ENCODE results near the gene SH3BP1. TPM values are rescaled to one million over a fixed set of nuclear protein-coding genes. Genes with fewer than 3 reads are reported as not detected.
A peak's percentile ranks its signal among the peaks of the same experiment; 100 is the strongest.

The SH3BP1 gene
- total and polyA plus RNA-seq, 2 of the 13 experiments (the other 11 are each of a cell fraction or from before 2014, with no cell fraction given), result 8.4 to 18.5 TPM

DNA sequence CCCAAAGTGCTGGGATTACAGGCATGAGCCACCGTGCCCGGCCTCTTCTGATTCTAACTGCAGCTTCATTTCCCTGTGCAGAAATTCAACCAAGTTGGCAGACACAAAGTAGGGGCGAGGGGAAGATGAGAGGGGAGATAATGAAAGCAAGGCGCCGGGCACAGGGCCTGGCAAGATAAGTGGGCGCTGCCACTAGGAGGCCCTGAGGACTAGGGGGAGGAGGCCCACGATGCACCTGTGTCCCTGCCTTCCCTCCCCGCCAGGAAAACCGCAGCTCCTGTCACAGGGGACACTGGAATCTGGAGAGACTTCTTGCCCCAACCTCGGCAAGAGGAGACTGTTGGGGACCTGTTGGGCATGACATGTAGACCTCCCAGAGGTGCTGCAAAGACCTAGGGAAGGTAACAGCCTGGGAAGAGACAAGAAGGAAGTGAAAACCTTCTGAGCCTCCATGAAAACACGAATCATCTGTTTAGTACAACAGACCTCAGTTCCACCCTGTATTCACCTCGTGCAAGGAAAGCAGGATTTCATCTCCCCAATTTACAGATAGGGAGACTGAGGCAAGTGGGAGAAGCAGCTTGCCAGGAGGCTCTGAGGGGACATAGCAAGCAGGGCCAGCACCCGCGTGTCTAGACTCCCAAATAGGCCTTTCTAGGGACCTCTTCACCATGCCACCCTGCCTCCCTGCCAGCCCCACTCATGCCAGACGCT lies 32.9 kb downstream of the SH3BP1 start:
- ChIA-PET CTCF (ENCODE audit: low intra/inter-chr PET ratio, low total read pairs) (no interaction called here), POLR2A (interaction anchor here (2.0 to 6.0 kb wide), 2 partner anchors 10 to 11 kb away, joined by 10 to 120 read pairs; partner anchors contain the start of gene PDXP)
- BruUV-seq (replicated peaks), result no TSS peak
- no peak overlapping the region for H3K4me2 ChIP-seq (ENCODE audit: low read depth, low read length)
- no peak for TF ChIP-seq ZNF30 (CRISPR knock-in tag; IDR thresholded peaks at IDR 0.05)
- no peak for TF ChIP-seq SATB2 (CRISPR knock-in tag; IDR thresholded peaks at IDR 0.05)
- TF ChIP-seq ZNF629 (CRISPR knock-in tag; conservative IDR thresholded peaks at IDR 0.05), result peak; percentile 73
- TF ChIP-seq ZNF484 (CRISPR knock-in tag; IDR thresholded peaks at IDR 0.05; ENCODE audit: borderline replicate concordance, low read depth), result no peak
- no peak for TF ChIP-seq ARID2 (CRISPR knock-in tag; IDR thresholded peaks at IDR 0.05; ENCODE audit: borderline replicate concordance)
- peak; percentile 99 for TF ChIP-seq ZBTB33 (CRISPR knock-in tag; IDR thresholded peaks at IDR 0.05)
- TF ChIP-seq HNRNPL (IDR thresholded peaks at IDR 0.05; ENCODE audit: low read depth, low read length), result 0 out of 2 replicates have a peak, but pooled peaks have one; percentile 43
- 84% methylated on average over 14 of the region's 15 CpGs for WGBS (ENCODE audit: low lambda C conversion rate)
- H4K20me1 ChIP-seq (ENCODE audit: insufficient read depth, low read length), result no peaks in the 10 kb centered on the region; the same call in 1 of the 2 replicates
- H3K27ac ChIP-seq (ENCODE audit: extremely low read length, insufficient read depth, low read length), result no peak overlapping the region
- H3K4me1 ChIP-seq (ENCODE audit: insufficient read depth, low read length), result peaks cover 46% of the 10 kb centered on the region
- no peak for DNase-seq (ENCODE audit: low spot score)
- intact Hi-C loops (cut with micrococcal nuclease; ENCODE audit: unreplicated experiment) (no loop called here), in situ Hi-C loops (cut with HindIII; ENCODE audit: extremely low pct_ligation_motif_present, low pct_unique_long_range_greater_than_20kb) (no loop called here)
- H2AFZ ChIP-seq (ENCODE audit: low read length), result no peak overlapping the region
- H3K36me3 ChIP-seq (replicated peaks in 1 of 2; ENCODE audit: control insufficient read depth in 1 of 2, insufficient read depth in 2 of 2, low read length in 2 of 2), result no peaks in the 10 kb centered on the region
- no peaks in the 10 kb centered on the region for H3K9me3 ChIP-seq (ENCODE audit: low read length)
- no peak for ATAC-seq
- H3K27me3 ChIP-seq (ENCODE audit: control insufficient read depth in 1 of 2, insufficient read depth in 2 of 2, low read length in 2 of 2), result no peaks in the 10 kb centered on the region
- H3K9ac ChIP-seq (ENCODE audit: insufficient read depth, low read depth, low read length), result no peak overlapping the region
- H3K4me3 ChIP-seq (replicated peaks in 1 of 3; ENCODE audit: insufficient read depth in 1 of 3, low read depth in 2 of 3, low read length in 3 of 3), result no peak overlapping the region
- FAIRE-seq, result no peak
- no peaks in the 10 kb centered on the region for H3K79me2 ChIP-seq (ENCODE audit: insufficient read depth, low read length)

All from HepG2 (cell line).